ENCODE measurements around the gene PARP6.
"Not testable (repeated sequence)": the region's sequence is repeated elsewhere in the genome, so short reads cannot be mapped to it uniquely, and the experiment has no call there.

PARP6 gene

DNA sequence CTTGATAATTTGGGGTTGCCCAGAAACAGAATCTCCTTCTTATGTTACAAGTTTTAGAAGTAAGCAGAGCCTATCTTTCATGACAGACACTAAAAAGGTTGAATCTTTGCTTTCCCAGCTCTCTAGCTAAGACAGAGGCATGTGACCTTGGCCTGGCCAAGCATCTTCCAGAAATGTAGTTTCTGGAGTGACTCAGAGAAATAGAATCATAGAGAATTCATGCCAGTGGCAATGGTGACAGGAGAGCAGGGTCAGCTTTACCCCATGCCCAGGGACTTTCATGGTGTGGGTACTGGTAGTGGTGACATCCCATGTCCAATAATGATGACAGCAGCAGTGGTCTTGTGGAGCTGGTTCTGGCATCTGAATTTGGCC is 4.0 kb upstream of the PARP6 start:
- no peak for DNase-seq

DNA sequence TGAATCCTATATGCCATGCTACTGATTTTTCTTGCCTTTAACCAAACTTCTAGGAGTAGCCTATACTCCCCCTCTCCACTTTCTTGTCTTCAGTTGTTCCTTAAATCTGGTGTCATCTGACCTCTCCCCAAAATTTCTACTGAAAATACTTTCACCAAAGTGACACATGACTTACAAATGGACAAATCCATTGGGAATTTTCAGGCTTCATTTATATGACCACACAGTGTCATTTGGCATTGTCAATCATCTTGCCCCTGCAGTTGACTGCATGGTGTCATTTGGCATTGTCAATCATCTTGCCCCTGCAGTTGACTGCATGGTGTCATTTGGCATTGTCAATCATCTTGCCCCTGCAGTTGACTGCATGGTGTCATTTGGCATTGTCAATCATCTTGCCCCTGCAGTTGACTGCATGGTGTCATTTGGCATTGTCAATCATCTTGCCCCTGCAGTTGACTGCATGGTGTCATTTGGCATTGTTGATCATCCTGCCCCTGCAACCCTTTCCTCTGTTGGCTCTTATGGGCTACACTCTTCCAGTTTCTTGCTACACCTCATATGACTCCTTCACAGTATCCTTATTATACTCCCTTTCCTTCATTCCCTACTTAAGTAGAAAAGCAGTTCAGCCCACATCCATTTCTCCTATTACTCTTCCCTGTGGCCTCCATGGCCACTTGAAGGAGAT is 3.4 kb upstream of the PARP6 start:
- not testable (repeated sequence) for DNase-seq

- no peak for DNase-seq
Measured at GRCh38 chr15:72272997-72273352, 621 bp upstream of the PARP6 start.

DNA sequence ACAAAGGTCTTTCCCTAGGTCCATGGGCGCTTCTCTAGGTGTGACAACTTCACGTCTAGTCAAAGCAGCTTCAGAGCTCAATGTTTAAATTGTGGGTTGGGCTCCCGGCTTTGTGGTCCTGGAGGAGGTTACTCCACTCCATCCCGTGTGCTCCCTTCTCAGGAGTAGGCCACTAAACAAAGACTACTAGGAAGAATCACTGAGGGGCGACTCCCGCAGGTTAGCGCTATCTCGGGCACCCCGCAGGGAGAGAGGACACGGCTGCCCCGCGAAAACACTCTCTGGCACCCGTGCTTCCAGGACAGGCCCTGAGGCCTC is 500 bp downstream of the PARP6 start:
- DNase-seq: no peak

DNA sequence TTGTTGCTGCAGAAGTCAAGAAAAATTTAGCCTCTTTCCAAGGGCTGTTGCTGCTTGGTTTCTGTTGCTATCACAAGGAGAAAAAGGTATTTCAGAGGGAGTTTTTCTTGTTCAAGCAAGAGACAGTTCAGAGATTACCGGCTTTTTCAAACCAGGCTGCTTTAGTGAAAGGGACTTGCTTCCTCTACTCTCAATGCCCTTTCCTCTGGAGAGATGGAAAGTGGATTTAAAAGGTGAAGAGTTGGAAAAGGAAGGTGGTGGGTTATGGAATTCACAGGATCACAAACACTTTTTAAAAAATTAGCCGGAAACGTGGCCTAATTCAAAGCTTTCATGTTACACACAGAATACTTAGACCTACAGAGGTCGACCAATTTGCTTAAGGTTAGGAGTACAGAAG is 1.1 kb downstream of the PARP6 start:
- no peak for DNase-seq

GRCh38 chr15:72269739-72270138 is 2.6 kb downstream of the PARP6 start:
- no peak for DNase-seq

DNA sequence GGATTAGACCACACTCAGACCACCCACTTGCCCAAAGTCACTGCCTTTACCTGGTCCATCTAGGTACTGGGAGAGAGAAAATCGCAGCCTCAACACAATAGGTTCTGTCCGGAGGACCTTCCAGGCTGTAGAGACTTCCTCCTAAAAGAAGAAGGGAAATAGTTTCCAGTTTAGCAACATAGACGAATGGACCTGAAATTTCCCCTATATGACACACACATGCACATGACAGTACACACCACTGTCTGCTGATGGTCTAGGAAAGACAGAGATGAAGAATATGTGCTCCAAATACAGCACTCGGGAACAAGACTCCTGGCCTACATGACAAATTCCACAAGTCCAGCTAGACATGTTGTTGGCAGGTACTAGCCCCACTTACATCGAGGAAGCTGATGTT is 7.3 kb downstream of the PARP6 start:
- DNase-seq: no peak

- no peak for DNase-seq
Measured at GRCh38 chr15:72252663-72253299, 19.6 kb downstream of the PARP6 start.

- DNase-seq: no peak
Measured at GRCh38 chr15:72249142-72249810, 23.1 kb downstream of the PARP6 start.

DNA sequence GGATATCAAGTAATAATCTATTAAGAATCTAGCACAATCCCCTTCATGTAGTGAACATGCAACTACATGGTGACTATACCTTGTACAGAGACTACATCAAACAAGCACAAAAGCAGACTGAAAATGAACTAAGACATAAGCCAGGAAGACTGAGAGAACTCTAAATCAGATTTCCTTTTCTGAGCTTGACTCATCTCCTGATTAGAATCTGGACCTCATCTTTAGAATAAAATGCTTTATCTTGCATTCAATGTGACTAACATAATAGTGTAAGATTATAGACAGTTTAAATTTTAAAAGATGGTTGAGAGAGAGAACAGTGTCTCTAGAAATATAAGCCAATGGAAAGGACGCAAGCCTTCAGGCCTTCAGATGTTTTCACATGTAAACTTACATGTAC is 23.8 kb downstream of the PARP6 start:
- no peak for DNase-seq

GRCh38 chr15:72242775-72243370 is 29.5 kb downstream of the PARP6 start:
- DNase-seq: no peak

DNA sequence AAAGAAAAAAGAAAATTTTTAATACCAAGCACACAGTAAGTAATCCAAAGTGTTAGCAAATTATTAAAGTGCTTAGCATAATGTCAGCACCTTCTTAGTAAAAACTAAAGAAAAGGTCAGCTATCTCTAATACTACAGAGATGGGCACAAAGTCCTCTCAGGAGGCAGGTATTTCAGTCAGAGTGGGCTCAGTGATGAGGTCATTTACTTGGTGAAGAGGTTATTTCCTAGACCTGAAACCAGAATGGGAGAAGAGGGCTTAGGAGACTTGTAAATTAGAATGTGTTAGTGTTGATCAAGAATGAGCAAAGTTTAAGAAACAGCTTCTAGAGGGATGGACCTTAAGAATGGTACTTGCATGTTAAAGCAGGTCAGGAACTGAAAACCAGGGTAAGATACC is 32.7 kb downstream of the PARP6 start:
- DNase-seq: no peak

DNA sequence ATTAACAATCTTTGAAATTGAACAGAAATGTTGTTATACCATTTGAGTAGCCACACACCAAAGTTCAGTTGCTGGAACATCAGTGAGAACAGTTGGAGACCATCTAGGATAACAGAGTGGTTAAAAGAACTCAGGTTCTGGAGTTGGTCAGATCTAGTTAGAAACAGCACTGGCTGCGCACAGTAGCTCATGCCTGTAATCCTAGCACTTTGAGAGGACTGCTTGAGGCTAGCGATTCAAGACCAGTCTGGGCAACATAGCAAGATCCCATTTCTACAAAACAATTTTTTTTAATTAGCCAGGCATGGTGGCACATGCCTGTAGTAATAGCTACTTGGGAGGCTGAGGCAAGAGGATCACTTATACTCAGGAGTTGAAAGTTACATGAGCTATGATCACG is 33.8 kb downstream of the PARP6 start:
- DNase-seq: no peak

DNA sequence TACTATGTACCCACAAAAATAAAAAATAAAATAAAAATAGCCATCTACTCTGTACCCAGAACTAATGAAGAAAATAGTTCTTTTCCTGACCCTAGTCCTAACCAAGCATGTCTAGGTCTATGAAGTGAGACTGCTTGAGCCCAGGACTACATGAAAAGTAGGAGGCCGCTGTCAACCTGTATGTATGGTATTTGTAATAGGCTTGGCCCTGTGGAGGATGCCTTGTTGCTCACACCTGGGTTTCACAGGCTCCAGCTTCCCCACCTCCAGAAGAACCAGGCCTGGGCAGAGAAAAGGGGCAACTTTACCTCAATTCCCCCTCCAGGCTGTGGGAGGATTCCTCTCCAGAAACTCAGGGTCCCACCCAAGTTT is 34.5 kb downstream of the PARP6 start:
- no peak for DNase-seq

DNA sequence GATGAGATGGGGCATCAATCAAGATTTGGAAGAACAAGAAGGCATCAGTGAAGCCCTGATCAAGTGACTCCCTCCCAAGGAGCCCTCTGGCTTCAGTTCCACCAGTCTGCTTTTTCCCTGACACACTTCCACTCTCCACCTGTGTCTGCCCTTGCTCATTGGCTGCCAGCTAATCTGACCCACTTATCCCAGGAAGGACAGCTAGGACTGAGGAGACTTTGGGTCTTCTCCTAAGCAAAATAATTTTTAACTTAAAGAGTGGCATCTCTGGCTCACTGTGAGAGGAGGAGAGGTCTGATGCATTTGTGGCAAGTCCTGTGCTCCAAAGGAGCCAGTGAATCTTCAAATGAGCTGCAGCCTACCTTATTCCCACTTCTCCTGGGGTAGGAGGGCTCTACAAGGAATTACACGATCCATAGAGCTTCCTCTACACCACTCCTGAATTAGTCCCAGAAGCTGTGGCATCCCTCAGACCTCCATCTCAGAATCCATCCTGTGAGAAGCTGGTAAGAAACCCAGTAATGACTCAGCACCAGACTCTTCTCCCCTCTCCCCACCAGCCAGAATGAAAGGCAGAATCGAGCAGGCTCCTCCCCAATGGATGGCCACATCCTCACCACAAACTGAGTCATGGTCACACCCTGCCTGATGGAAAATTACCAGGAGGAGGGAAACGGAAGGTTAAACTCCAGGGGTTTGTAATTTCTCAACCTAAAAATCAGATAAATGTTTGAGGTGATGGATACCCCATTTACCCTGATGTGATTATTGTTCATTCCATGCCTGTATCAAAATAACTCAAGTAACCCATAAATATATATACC is 35.1 kb downstream of the PARP6 start:
- DNase-seq: no peak

GRCh38 chr15:72236381-72237003 is 35.9 kb downstream of the PARP6 start:
- DNase-seq: no peak

GRCh38 chr15:72235298-72235697 is 37.1 kb downstream of the PARP6 start:
- no peak for DNase-seq

GRCh38 chr15:72233769-72234168 is 38.6 kb downstream of the PARP6 start:
- DNase-seq: no peak

DNA sequence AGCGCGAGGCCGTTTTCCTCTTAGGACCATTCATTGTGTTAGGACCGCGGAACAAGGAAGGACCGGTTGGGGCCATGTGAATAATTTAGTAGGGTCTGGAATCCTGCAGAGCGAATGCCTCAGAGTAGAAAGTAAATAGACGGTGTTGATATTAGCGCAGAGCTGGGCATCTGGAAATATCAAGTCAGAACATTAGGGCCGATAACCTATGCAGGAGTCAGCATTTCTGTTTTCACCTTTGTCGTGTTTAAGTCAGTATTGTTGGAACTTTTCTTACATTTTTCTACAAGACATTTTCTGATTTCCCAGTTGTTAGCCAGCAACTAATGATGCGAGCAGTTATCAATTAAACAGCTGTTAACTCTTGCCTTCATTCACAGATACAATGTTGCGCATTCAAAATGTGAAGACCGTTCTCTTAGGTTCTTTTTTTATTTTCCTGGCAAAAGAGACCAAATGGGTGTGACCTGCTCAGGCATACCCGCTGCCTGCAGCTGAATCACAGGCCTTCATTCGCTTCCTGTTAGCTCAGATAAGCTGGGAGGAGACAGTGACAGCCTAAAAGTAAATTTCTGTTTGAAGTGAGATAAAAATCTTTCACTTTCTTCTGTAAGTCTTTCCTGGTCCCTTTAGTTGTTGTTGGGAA is 40.4 kb downstream of the PARP6 start:
- peak in 1 of 2 experiments; percentile 71 for DNase-seq

GRCh38 chr15:72231066-72231832 is 41.1 kb downstream of the PARP6 start, which contains the start of gene PKM:
Gene PKM, minus strand, starts transcription at chr15:72231190. Its CDS starts 12,093 bp downstream, at chr15:72219097.
- peak; percentile 95 to 97 for DNase-seq

Measured in NCI-H187 (cell line).